ENCODE measurements around the gene LUM. TPM values are rescaled to one million over a fixed set of nuclear protein-coding genes. Genes with fewer than 3 reads are reported as not detected.

LUM gene
- polyA plus RNA-seq, 1 experiment: 307 TPM

- no peak for DNase-seq (ENCODE audit: low read depth, low spot score)
- TF ChIP-seq CTCF (IDR thresholded peaks at IDR 0.05; ENCODE audit: low read depth, low read length): no peak
- no peak overlapping the region for H3K4me3 ChIP-seq (ENCODE audit: low read depth, low read length)
- no peaks in the 10 kb centered on the region for H3K27me3 ChIP-seq (ENCODE audit: control insufficient read depth, insufficient read depth, low read length)
- POLR2A ChIA-PET: no interaction called here
- H3K27ac ChIP-seq (ENCODE audit: low read depth, low read length): no peak overlapping the region
- CTCF ChIA-PET: no interaction called here
- no peaks in the 10 kb centered on the region for H3K9me3 ChIP-seq (ENCODE audit: control insufficient read depth, insufficient read depth, low read length)
Measured at GRCh38 chr12:91073426-91073825, 37.9 kb downstream of the LUM start.

- Histone ChIP-seq H3K27me3 (ENCODE audit: control insufficient read depth, insufficient read depth, low read length) (no peaks in the 10 kb centered on the region), H3K4me3 (ENCODE audit: low read depth, low read length) (no peak overlapping the region), H3K27ac (ENCODE audit: low read depth, low read length) (no peak overlapping the region), H3K9me3 (ENCODE audit: control insufficient read depth, insufficient read depth, low read length) (no peaks in the 10 kb centered on the region)
- CTCF ChIA-PET: no interaction called here
- POLR2A ChIA-PET: no interaction called here
- DNase-seq (ENCODE audit: low read depth, low spot score): no peak
- no peak for TF ChIP-seq CTCF (IDR thresholded peaks at IDR 0.05; ENCODE audit: low read depth, low read length)
Measured at GRCh38 chr12:91072931-91073330, 38.4 kb downstream of the LUM start.

GRCh38 chr12:91070936-91071335 lies 40.4 kb downstream of the LUM start:
- H3K27ac ChIP-seq (ENCODE audit: low read depth, low read length): no peak overlapping the region
- no peak for DNase-seq (ENCODE audit: low read depth, low spot score)
- H3K4me3 ChIP-seq (ENCODE audit: low read depth, low read length): no peak overlapping the region
- POLR2A ChIA-PET: no interaction called here
- no peaks in the 10 kb centered on the region for H3K27me3 ChIP-seq (ENCODE audit: control insufficient read depth, insufficient read depth, low read length)
- no peak for TF ChIP-seq CTCF (IDR thresholded peaks at IDR 0.05; ENCODE audit: low read depth, low read length)
- CTCF ChIA-PET: interaction anchor here (1.1 kb wide), 1 partner anchor 93 kb away, joined by 8 read pairs; no protein-coding TSS in a partner anchor
- H3K9me3 ChIP-seq (ENCODE audit: control insufficient read depth, insufficient read depth, low read length): no peaks in the 10 kb centered on the region

GRCh38 chr12:91065396-91065795 lies 45.9 kb downstream of the LUM start:
- no peak for DNase-seq (ENCODE audit: low read depth, low spot score)
- Histone ChIP-seq H3K4me3 (ENCODE audit: low read depth, low read length) (no peak overlapping the region), H3K9me3 (ENCODE audit: control insufficient read depth, insufficient read depth, low read length) (no peaks in the 10 kb centered on the region), H3K27ac (ENCODE audit: low read depth, low read length) (no peak overlapping the region), H3K27me3 (ENCODE audit: control insufficient read depth, insufficient read depth, low read length) (no peaks in the 10 kb centered on the region)
- POLR2A ChIA-PET: no interaction called here
- no peak for TF ChIP-seq CTCF (IDR thresholded peaks at IDR 0.05; ENCODE audit: low read depth, low read length)
- CTCF ChIA-PET: no interaction called here

GRCh38 chr12:91064640-91065039 lies 46.7 kb downstream of the LUM start:
- CTCF ChIA-PET: interaction anchor here (1.5 kb wide), 1 partner anchor 318 kb away, joined by 3 read pairs; no protein-coding TSS in a partner anchor
- TF ChIP-seq CTCF (IDR thresholded peaks at IDR 0.05; ENCODE audit: low read depth, low read length): no peak
- no peak for DNase-seq (ENCODE audit: low read depth, low spot score)

More at GRCh38 chr12:91064640-91065039, 46.7 kb downstream of the LUM start:
- POLR2A ChIA-PET: no interaction called here
- Histone ChIP-seq H3K27me3 (ENCODE audit: control insufficient read depth, insufficient read depth, low read length) (no peaks in the 10 kb centered on the region), H3K27ac (ENCODE audit: low read depth, low read length) (no peak overlapping the region), H3K9me3 (ENCODE audit: control insufficient read depth, insufficient read depth, low read length) (no peaks in the 10 kb centered on the region), H3K4me3 (ENCODE audit: low read depth, low read length) (no peak overlapping the region)
